Measurements from ENCODE around the gene CCDC51. TPM values are rescaled to one million over a fixed set of nuclear protein-coding genes. Genes with fewer than 3 reads are reported as not detected.

CCDC51 gene
- total and polyA plus RNA-seq, 2 donors (not counting 1 experiment from before 2014, with no cell fraction given): 5.0 to 5.9 TPM

DNA sequence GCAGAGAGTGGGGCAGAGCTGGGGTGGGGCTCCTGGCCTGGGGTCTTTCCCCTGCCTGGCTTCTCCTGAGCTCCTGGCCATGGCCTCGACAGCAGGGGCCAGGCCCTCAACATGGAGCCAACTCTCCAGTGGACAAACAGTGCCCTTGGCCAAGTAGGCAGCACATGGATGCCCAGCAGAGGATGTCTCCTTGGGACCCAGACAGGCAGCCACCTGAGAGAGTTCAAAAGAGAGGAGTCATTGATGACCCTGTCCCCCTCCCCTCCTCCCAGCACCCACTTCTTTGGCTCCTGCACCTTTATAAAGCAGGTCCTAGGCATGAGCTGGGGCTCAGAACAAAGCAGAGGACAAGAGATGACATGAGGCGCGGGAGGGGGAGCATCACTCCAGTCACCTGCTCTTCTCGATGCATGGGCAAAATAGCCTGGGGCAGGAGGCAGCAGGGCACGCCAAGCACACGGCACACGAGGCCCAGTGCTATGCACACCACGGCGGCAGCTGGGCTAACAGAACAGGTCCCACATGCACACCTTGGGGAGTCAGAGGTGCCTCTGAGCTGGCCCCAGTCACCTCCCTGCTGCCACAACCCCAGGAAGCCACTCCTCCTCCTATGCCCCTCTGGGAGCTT is 36.6 kb upstream of the CCDC51 start:
- H3K27ac ChIP-seq (ENCODE audit: low read length in 2 of 2): peak overlapping the region; percentile 42 to 85
- H3K4me1 Mint-ChIP-seq: peaks cover 56% of the 10 kb centered on the region
- WGBS (ENCODE audit: insufficient coverage): 43% methylated on average over 9 of the region's 9 CpGs

More for the DNA sequence above, 36.6 kb upstream of the CCDC51 start:
- ChIA-PET CTCF (interaction anchor here (0.5 to 17.7 kb wide), 6 partner anchors 8 to 342 kb away, joined by 3 to 240 read pairs (median 8); partner anchors contain the start of gene SHISA5), POLR2A (interaction anchor here (0.5 to 1.4 kb wide), 5 partner anchors 10 to 423 kb away, joined by 3 to 6 read pairs (median 3); partner anchors contain the start of gene ATRIP)
- Histone ChIP-seq H3K4me1 (ENCODE audit: control insufficient read depth in 2 of 2, insufficient read depth in 2 of 2, low read length in 2 of 2) (peaks cover 49 to 62% of the 10 kb centered on the region in 2 donors), H2AFZ (ENCODE audit: insufficient read depth, low read depth, low read length, poor library complexity, severe bottlenecking) (peak overlapping the region; percentile 42), H3K9me3 (ENCODE audit: control extremely low read depth in 1 of 3, control insufficient read depth in 2 of 3, insufficient read depth in 1 of 3, low read length in 2 of 3) (no peaks in the 10 kb centered on the region), H3K4me2 (replicated peaks; ENCODE audit: low read depth, low read length, poor library complexity, severe bottlenecking) (peak overlapping the region; percentile 63), H3K9ac (ENCODE audit: low read length) (peak overlapping the region; percentile 15), H3K36me3 (replicated peaks in 1 of 2; ENCODE audit: control extremely low read depth in 1 of 2, control insufficient read depth in 1 of 2, extremely low read depth in 1 of 2, insufficient read depth in 2 of 2, low read length in 1 of 2) (peaks cover 0 to 2% of the 10 kb centered on the region in 2 experiments), H4K20me1 (ENCODE audit: control insufficient read depth, insufficient read depth, low read length, poor library complexity, severe bottlenecking) (no peaks in the 10 kb centered on the region), H3K27me3 (replicated peaks in 1 of 4; ENCODE audit: control extremely low read depth in 1 of 4, control insufficient read depth in 3 of 4, insufficient read depth in 4 of 4, low read length in 3 of 4) (no peaks in the 10 kb centered on the region), H3K4me3 (ENCODE audit: control extremely low read depth in 1 of 5, extremely low read depth in 1 of 5, insufficient read depth in 1 of 5, low read depth in 2 of 5, low read length in 4 of 5) (peak overlapping the region in 1 of 5 experiments; percentile 7), H3K79me2 (ENCODE audit: control insufficient read depth, insufficient read depth, low read length) (peaks cover 64% of the 10 kb centered on the region)
- Mint-ChIP-seq H3K4me3 (peak overlapping the region; percentile 23), H3K9me3 (ENCODE audit: insufficient read depth) (no peaks in the 10 kb centered on the region), H3K27ac (peak overlapping the region; percentile 99), H3K27me3 (no peaks in the 10 kb centered on the region)
- TF ChIP-seq EZH2 (IDR thresholded peaks at IDR 0.05; ENCODE audit: borderline replicate concordance, insufficient read depth, low read depth, low read length, poor library complexity, severe bottlenecking) (no peak), CTCF (IDR thresholded peaks at IDR 0.05) (no peak)
- peak; percentile 29 for DNase-seq
- ATAC-seq (ENCODE audit: low read depth): no peak
- intact Hi-C loops (cut with micrococcal nuclease): no loop called here

Data from B cell (primary cell).